Hepatocyte (in vitro differentiated cells): Measurements from ENCODE around the gene PRADC1.

Experiments used
- CTCF ChIP-seq: fragments of 200-600 bp; sonication (generic); IDR thresholded peaks from 2 replicates; pipeline ENCODE4 v1.5.1; 2016; ENCODE audit warnings: antibody characterized with exemption, mild to moderate bottlenecking; ENCODE audit not compliant: poor library complexity
- EZH2phosphoT487 ChIP-seq: fragments of 200-600 bp; sonication (generic); IDR thresholded peaks from one replicate; pipeline ENCODE4 v1.6.1; 2018; ENCODE audit warnings: antibody characterized with exemption, mild to moderate bottlenecking, low read depth, moderate library complexity; ENCODE audit not compliant: unreplicated experiment, severe bottlenecking

GRCh38 chr2:73238976-73239375 lies 5.9 kb upstream of the PRADC1 start:
- no peak for TF ChIP-seq CTCF
- TF ChIP-seq EZH2phosphoT487 = no peak
